Tibial nerve (tissue), 4 donors: ENCODE data around the gene TCF12. TPM values are rescaled to one million over a fixed set of nuclear protein-coding genes. Genes with fewer than 3 reads are reported as not detected.

ENCODE experiments used
- DNase-seq, 2 donors: peaks; one replicate each; pipeline ENCODE4 v3.0.0-alpha.2; 2019; ENCODE audit warnings: low spot score in 2 of 2
- H3K27ac ChIP-seq, 4 donors: fragments of 200-600 bp; sonication (generic) in 3 of 4; one replicate each; pipeline ENCODE4 v1.5.1; 2017 to 2019; ENCODE audit warnings: mild to moderate bottlenecking in 1 of 4
- H3K27me3 ChIP-seq, 2 donors: fragments of 200-600 bp; sonication (generic) in 1 of 2; one replicate each; pipeline versions ENCODE4 v1.5.1 to v1.6.0; 2017 to 2019
- H3K36me3 ChIP-seq, 3 donors: fragments of 200-600 bp; sonication (generic); one replicate each; pipeline ENCODE4 v1.5.1; 2018 to 2019
- H3K4me1 ChIP-seq, 4 donors: fragments of 200-600 bp; sonication (generic) in 3 of 4; one replicate each; pipeline ENCODE4 v1.5.1; 2017 to 2019
- H3K4me3 ChIP-seq, 4 donors: fragments of 200-600 bp; sonication (generic) in 3 of 4; one replicate each; pipeline ENCODE4 v1.5.1; 2017 to 2019; ENCODE audit warnings: mild to moderate bottlenecking in 1 of 4, moderate library complexity in 1 of 4
- H3K9me3 ChIP-seq, 4 donors: fragments of 200-600 bp; sonication (generic) in 3 of 4; one replicate each; pipeline ENCODE4 v1.5.1; 2017 to 2019
- EP300 ChIP-seq, 2 donors: sonication (generic); formaldehyde crosslinking; IDR thresholded peaks; one replicate each; pipeline ENCODE4 v1.6.1; 2017; ENCODE audit warnings: antibody characterized with exemption in 2 of 2, mild to moderate bottlenecking in 1 of 2
- POLR2A ChIP-seq, 2 donors: fragments of 450-650 bp; IDR thresholded peaks; one replicate each; pipeline ENCODE4 v1.6.1; 2017; ENCODE audit warnings: antibody characterized with exemption in 2 of 2, mild to moderate bottlenecking in 2 of 2, moderate library complexity in 2 of 2
- WGBS, 2 donors: methylation state at CpG; one replicate each; pipeline ENCODE4 v1.1.5; 2018; 5-methylcytosine and 5-hydroxymethylcytosine counted together
- total RNA-seq, 4 donors: library from RNA; depleted of rRNA; stranded (reverse); fragments of >200 nt; gene quantifications; one replicate each; pipeline ENCODE4 v1.1.0, GENCODE V29; 2016
- TF ChIP-seq, protein P1 (sequence below), 5 experiments: fragments of 200-600 bp in 3 of 5; fragments of 450-650 bp in 2 of 5; sonication (generic) in 3 of 5; IDR thresholded peaks; one replicate each; pipeline ENCODE4 v1.5.1; 2016 to 2019; ENCODE audit warnings: antibody characterized with exemption in 5 of 5, mild to moderate bottlenecking in 3 of 5, moderate library complexity in 2 of 5

TCF12 gene
- total RNA-seq, 4 donors from 2014 or later = 117 to 181 (median 174) TPM

DNA sequence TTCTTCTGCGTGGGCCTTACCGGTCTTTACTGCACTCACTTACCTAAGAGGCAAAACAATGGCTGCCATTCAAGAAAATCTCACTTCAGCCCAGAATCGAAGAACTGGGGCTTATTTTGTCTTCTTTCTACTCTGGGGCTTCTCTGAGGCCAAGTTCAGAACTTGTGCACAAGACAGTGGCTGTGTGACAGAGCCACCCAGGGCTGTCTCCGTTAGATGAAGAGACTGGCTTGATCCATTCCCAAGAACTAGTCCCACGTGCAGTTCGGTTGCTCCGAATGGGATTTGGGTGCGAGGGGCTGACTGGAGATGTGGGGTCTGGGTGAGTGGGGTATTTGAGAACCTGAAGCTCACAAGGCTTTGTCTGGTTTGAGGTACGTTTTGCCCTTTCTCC is 795 bp upstream of the TCF12 start:
- no peaks in the 10 kb centered on the region for H3K36me3 ChIP-seq
- no peaks in the 10 kb centered on the region for H3K27me3 ChIP-seq
- whole genome bisulfite sequencing, 2 donors = 8 to 14% methylated on average over 9 of the region's 9 CpGs
- TF ChIP-seq EP300 (IDR thresholded peaks at IDR 0.05) (no peak), POLR2A (IDR thresholded peaks at IDR 0.05) (no peak)
- TF ChIP-seq, protein P1, sequence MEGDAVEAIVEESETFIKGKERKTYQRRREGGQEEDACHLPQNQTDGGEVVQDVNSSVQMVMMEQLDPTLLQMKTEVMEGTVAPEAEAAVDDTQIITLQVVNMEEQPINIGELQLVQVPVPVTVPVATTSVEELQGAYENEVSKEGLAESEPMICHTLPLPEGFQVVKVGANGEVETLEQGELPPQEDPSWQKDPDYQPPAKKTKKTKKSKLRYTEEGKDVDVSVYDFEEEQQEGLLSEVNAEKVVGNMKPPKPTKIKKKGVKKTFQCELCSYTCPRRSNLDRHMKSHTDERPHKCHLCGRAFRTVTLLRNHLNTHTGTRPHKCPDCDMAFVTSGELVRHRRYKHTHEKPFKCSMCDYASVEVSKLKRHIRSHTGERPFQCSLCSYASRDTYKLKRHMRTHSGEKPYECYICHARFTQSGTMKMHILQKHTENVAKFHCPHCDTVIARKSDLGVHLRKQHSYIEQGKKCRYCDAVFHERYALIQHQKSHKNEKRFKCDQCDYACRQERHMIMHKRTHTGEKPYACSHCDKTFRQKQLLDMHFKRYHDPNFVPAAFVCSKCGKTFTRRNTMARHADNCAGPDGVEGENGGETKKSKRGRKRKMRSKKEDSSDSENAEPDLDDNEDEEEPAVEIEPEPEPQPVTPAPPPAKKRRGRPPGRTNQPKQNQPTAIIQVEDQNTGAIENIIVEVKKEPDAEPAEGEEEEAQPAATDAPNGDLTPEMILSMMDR (IDR thresholded peaks at IDR 0.05) = no peak
- H3K4me3 ChIP-seq = peak overlapping the region; percentile 75 to 96 (median 84)
- H3K9me3 ChIP-seq = no peaks in the 10 kb centered on the region
- H3K27ac ChIP-seq = peak overlapping the region; percentile 86 to 98 (median 98)
- DNase-seq = peak in 1 of 2 donors; percentile 21
- peaks cover 0 to 45% (median 14%) of the 10 kb centered on the region in 4 donors for H3K4me1 ChIP-seq

DNA sequence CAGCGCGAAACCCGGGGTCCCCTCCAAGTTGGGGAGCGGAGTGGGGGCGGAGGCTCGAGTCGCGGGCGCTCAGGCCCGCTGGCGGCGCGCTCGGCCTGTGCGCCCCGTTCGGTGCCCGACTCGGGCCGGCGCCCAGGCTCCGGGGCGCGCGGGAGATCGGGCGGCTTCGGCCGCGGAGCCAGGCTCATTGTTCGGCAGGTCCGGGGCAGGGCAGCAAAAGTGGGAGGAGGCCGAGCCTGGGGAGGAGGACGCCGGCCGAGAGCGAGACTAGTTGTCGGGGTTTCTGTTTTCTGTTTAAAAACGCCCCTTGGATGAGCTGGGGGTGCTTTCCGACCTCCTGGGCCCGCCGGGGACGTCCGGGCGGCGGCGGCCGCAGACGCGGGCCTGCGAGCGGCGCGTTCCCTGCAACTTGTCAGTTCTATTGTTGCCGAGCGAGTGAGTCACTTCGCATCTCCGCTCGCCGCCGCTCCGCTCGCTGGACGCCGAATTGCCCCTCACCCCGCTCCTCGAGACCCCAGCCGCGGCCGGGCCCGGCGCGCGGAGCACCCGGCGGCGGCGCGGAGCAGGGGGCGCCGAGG is 676 bp downstream of the TCF12 start:
- no peak for DNase-seq

DNA sequence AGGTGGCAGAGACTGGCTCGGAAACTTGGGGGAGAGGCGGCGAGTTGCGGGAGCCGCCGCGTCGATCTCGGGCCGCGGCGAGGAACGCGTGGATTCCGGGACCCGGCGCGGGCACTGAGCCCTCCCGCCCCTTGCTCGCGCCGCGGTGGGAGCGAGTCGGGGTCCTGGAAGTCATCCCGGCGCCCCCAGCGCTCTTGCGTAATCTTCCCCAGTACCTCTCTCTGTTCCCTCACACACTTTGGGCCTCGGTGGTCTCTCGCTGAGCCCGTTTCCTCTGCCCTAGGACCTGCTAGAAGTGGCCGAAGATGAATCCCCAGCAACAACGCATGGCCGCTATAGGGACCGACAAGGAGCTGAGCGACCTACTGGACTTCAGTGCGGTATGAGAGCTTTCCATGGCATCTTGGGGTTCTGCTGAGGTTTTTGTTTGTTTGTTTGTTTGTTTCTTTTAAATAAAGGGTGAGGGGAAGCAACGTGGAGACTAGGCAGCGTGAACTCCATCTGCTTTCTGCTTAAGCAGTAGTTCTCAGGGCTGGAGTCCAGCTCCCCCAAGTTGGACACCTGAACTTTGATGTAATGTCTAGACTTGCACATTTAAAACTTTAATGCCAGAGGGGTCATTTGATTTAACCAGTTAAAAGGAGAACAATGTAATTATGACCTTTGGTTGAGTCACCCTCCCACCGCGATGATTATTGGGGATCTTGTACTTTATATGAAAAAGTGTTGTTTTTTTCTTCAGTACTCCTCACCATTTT is 1.3 kb downstream of the TCF12 start:
- no peaks in the 10 kb centered on the region for H3K27me3 ChIP-seq
- no peaks in the 10 kb centered on the region for H3K36me3 ChIP-seq
- peaks cover 0 to 57% (median 14%) of the 10 kb centered on the region in 4 donors for H3K4me1 ChIP-seq
- WGBS, 2 donors = 1 to 2% methylated on average over 36 to 41 of the region's 42 CpGs
- TF ChIP-seq EP300 (IDR thresholded peaks at IDR 0.05) (no peak), POLR2A (IDR thresholded peaks at IDR 0.05) (no peak)
- TF ChIP-seq, protein P1 (IDR thresholded peaks at IDR 0.05) = no peak
- no peak for DNase-seq
- H3K9me3 ChIP-seq = no peaks in the 10 kb centered on the region
- H3K27ac ChIP-seq = peak overlapping the region; percentile 86 to 98 (median 98)
- H3K4me3 ChIP-seq = peak overlapping the region; percentile 75 to 96 (median 84)

More for the DNA sequence above, 676 bp downstream of the TCF12 start:
- H3K27me3 ChIP-seq = no peaks in the 10 kb centered on the region
- peaks cover 0 to 58% (median 14%) of the 10 kb centered on the region in 4 donors for H3K4me1 ChIP-seq
- H3K27ac ChIP-seq = peak overlapping the region; percentile 86 to 98 (median 98)
- 0 to 1% methylated on average over 32 to 42 of the region's 81 CpGs for WGBS, 2 donors
- H3K4me3 ChIP-seq = peak overlapping the region; percentile 75 to 96 (median 84)
- no peaks in the 10 kb centered on the region for H3K36me3 ChIP-seq
- H3K9me3 ChIP-seq = no peaks in the 10 kb centered on the region
- TF ChIP-seq EP300 (IDR thresholded peaks at IDR 0.05) (peak in 1 of 2 donors; percentile 26), POLR2A (IDR thresholded peaks at IDR 0.05) (no peak)

DNA sequence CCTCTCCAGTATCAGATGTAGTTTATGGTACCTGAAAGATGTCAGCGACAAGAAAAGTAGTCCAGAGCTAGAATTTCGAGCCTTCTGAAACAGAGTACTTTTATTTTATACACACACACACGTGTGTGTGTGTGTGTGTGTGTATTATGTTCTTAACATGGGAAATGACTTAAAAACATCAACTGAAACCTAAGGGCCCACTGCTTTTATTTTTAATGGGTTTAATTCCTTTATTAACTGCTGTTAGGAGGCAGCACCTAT is 1.9 kb downstream of the TCF12 start:
- H3K9me3 ChIP-seq = no peaks in the 10 kb centered on the region
- H3K36me3 ChIP-seq = no peaks in the 10 kb centered on the region
- WGBS, 2 donors = 14 to 23% methylated on average over 3 of the region's 3 CpGs
- H3K4me3 ChIP-seq = peak overlapping the region; percentile 75 to 96 (median 84)
- peak overlapping the region in 1 of 4 donors; percentile 98 for H3K27ac ChIP-seq
- TF ChIP-seq POLR2A (IDR thresholded peaks at IDR 0.05) (no peak), EP300 (IDR thresholded peaks at IDR 0.05) (no peak)
- TF ChIP-seq, protein P1 (IDR thresholded peaks at IDR 0.05) = no peak
- peaks cover 0 to 58% (median 14%) of the 10 kb centered on the region in 4 donors for H3K4me1 ChIP-seq
- no peaks in the 10 kb centered on the region for H3K27me3 ChIP-seq
- DNase-seq = no peak

DNA sequence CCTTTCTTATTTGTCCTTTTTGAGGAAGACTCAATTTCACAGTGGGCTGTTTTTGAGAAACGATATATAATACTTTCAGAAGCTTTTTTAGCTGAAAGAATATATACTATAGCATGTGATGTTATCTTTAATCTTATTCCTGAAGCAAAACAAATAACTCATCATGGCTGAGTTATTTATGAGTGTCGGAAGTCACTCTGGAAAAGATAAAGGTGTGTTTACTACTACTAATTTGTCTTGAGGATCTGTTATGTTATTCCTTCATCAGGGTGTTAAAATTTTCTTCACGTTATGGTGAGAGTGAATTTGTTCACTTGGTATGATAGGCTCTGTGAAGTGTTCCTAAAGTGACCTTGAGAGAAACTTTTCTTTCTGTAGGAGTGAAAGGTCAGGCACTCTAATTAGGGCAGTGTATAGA is 4.7 kb downstream of the TCF12 start:
- H3K4me1 ChIP-seq = peaks cover 0 to 74% (median 8%) of the 10 kb centered on the region in 4 donors
- WGBS, 2 donors = 67 to 72% methylated on average over 3 of the region's 3 CpGs
- DNase-seq = no peak
- no peaks in the 10 kb centered on the region for H3K27me3 ChIP-seq
- no peaks in the 10 kb centered on the region for H3K9me3 ChIP-seq
- TF ChIP-seq POLR2A (IDR thresholded peaks at IDR 0.05) (no peak), EP300 (IDR thresholded peaks at IDR 0.05) (no peak)
- TF ChIP-seq, protein P1 (IDR thresholded peaks at IDR 0.05) = no peak
- no peak overlapping the region for H3K4me3 ChIP-seq
- H3K27ac ChIP-seq = no peak overlapping the region
- no peaks in the 10 kb centered on the region for H3K36me3 ChIP-seq
